M059J (cell line): ENCODE data around the gene SETDB2. TPM values are rescaled to one million over a fixed set of nuclear protein-coding genes. Genes with fewer than 3 reads are reported as not detected.
A peak's percentile ranks its signal among the peaks of the same experiment; 100 is the strongest.
"Not testable (repeated sequence)": the region's sequence is repeated elsewhere in the genome, so short reads cannot be mapped to it uniquely, and the experiment has no call there.

Source experiments
- DNase-seq: peaks from one replicate; pipeline ENCODE4 v3.0.0-alpha.2; 2012; ENCODE audit warnings: low read depth
- total RNA-seq: library from RNA; depleted of rRNA; stranded (reverse); fragments of >200 nt; shearing (Covaris generic); gene quantifications from 2 replicates; pipeline ENCODE4 v1.2.3, GENCODE V29; 2014

The SETDB2 gene
- total RNA-seq, 1 experiment from 2014 or later: 4.9 TPM

- no peak for DNase-seq
These were observed 22.3 kb downstream of the SETDB2 start for GRCh38 chr13:49466292-49466838.

- no peak for DNase-seq
These were observed 28.1 kb downstream of the SETDB2 start for GRCh38 chr13:49472186-49472585.

GRCh38 chr13:49476529-49476928 is 32.5 kb downstream of the SETDB2 start:
- DNase-seq: no peak

GRCh38 chr13:49481788-49482187 is 37.7 kb downstream of the SETDB2 start:
- no peak for DNase-seq

GRCh38 chr13:49488563-49488962 is 44.5 kb downstream of the SETDB2 start:
- no peak for DNase-seq

GRCh38 chr13:49494645-49495044 is 50.6 kb downstream of the SETDB2 start:
- peak; percentile 27 for DNase-seq

GRCh38 chr13:49495783-49496762 is 52.0 kb downstream of the SETDB2 start, which contains the start of gene PHF11:
PHF11 (plus strand) TSS chr13:49495953; CDS start chr13:49496002, 49 bp downstream.
- peak; percentile 84 for DNase-seq

- not testable (repeated sequence) for DNase-seq
These were observed 52.8 kb downstream of the SETDB2 start for GRCh38 chr13:49496837-49497236.

- DNase-seq: no peak
These were observed 53.2 kb downstream of the SETDB2 start for GRCh38 chr13:49497272-49497671.

GRCh38 chr13:49498206-49498605 is 54.1 kb downstream of the SETDB2 start:
- DNase-seq: no peak

GRCh38 chr13:49499889-49500660 is 56.0 kb downstream of the SETDB2 start:
- peak; percentile 84 for DNase-seq

GRCh38 chr13:49502954-49503353 is 58.9 kb downstream of the SETDB2 start:
- DNase-seq: no peak

GRCh38 chr13:49503951-49504350 is 59.9 kb downstream of the SETDB2 start:
- no peak for DNase-seq

- DNase-seq: no peak
These were observed 68.5 kb downstream of the SETDB2 start for GRCh38 chr13:49512578-49512977.

- no peak for DNase-seq
These were observed 72.4 kb downstream of the SETDB2 start for GRCh38 chr13:49516467-49516866.

- DNase-seq: no peak
These were observed 73.4 kb downstream of the SETDB2 start for GRCh38 chr13:49517461-49517860.

- no peak for DNase-seq
These were observed 77.2 kb downstream of the SETDB2 start for GRCh38 chr13:49521224-49521623.

GRCh38 chr13:49524740-49525501 is 80.8 kb downstream of the SETDB2 start:
- DNase-seq: peak; percentile 16

GRCh38 chr13:49527123-49527522 is 83.0 kb downstream of the SETDB2 start:
- DNase-seq: peak; percentile 5

- DNase-seq: no peak
These were observed 84.1 kb downstream of the SETDB2 start for GRCh38 chr13:49528161-49528560.

GRCh38 chr13:49530457-49530856 is 86.4 kb downstream of the SETDB2 start:
- DNase-seq: no peak
